Myocyte (in vitro differentiated cells): ENCODE results near the gene KRT86. TPM values are rescaled to one million over a fixed set of nuclear protein-coding genes. Genes with fewer than 3 reads are reported as not detected.
"Not testable (repeated sequence)": the region's sequence is repeated elsewhere in the genome, so short reads cannot be mapped to it uniquely, and the experiment has no call there.

Experiments
- DNase-seq: peaks from one replicate; pipeline ENCODE4 v3.0.0-alpha.2; 2012; ENCODE audit warnings: low read depth
- total RNA-seq: library from RNA; depleted of rRNA; stranded (reverse); fragments of >200 nt; gene quantifications from 2 replicates; pipeline ENCODE4 v1.2.3, GENCODE V29; 2014

KRT86 gene
- total RNA-seq, 1 donor from 2014 or later = 5.2 TPM

GRCh38 chr12:52313461-52313860 is 39.0 kb downstream of the KRT86 start:
- DNase-seq = no peak

GRCh38 chr12:52313926-52314325 is 39.5 kb downstream of the KRT86 start:
- no peak for DNase-seq

DNA sequence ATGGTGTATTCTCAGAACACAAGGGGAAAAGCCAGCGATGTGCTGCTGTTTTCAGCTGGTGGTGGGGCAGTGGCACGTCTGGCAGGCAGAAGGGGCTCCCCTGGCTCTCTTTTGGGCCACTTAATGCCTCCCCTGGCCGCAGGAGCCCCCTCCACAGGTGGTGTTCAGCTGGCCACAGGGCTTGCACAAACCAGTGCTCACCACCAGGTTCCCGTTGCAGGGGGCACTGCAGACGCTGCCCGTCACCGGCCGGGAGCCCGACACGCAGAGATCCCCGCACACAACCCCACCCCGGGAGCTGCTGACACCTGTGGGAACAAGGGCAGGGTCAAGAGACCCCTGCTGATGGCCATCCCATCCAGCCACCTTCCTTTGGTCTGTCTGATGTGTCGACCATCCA is 40.1 kb downstream of the KRT86 start:
- no peak for DNase-seq

- DNase-seq = not testable (repeated sequence)
These were observed 41.3 kb downstream of the KRT86 start for GRCh38 chr12:52315721-52316120.

DNA sequence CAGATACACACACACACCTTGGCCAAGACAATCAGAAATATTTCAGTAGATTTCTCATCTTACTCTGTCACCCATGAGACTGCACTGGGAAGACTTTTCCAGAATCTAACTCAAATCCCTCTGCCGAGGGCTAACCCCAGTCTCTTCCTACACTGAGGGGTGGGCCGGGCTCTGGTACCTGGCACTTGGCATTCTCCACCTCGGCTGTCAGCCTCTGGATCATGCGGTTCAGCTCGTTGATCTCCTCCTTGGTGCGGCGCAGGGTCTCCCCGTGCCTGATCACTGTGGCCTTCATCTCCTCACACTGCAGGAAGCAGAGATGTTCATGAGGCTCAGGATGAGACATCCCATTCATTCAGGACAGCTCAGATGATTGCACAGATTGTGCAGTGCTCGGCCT is 41.8 kb downstream of the KRT86 start:
- no peak for DNase-seq

DNA sequence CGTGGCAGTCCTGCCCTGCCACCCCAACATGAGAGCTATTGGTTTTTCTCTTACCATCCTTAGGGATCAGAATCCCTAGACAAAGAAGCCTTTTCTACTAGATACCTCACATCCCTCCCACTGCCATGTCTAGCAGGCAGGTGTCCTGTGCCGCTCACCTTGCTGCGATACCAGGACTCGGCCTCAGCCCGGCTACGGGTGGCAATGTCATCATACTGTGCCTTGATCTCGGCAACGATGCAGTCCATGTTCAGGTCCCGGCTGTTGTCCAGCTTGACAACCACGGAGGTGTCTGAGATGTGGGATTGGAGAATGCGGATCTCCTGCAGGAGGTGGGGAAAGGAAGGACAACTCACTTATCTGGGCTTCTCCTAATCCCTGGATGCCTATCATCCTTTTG is 42.3 kb downstream of the KRT86 start:
- no peak for DNase-seq

DNA sequence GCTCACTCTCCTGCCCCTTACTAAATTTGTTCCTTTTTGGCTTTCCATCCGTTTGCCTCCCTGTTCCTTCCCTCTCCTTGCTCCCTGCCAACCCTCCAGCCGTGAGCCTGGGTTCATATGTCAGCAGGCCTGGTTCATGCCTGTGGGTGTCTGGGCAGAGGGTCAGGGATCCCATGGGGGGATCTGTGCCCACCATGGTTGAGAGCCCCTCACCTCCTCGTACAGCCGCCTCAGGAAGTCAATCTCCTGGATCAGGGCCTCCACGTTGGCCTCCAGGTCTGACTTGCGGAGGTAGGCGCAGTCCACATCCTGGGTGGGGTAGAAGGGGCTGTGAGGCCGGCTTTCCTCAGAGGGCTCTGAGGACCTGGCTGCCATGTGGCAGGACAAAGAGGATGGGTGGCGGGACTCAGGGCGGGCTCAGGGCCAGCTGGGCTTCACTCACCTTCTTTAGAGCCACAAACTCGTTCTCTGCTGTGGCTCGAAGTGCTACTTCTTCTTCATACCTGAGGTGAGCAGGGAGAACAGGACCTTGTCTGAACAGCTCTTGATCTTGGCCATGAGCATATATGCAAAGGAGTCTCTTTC is 43.1 kb downstream of the KRT86 start:
- no peak for DNase-seq

GRCh38 chr12:52318241-52318990 is 44.0 kb downstream of the KRT86 start:
- DNase-seq = no peak

GRCh38 chr12:52319097-52319496 is 44.7 kb downstream of the KRT86 start:
- DNase-seq = no peak

GRCh38 chr12:52320784-52321400 is 46.4 kb downstream of the KRT86 start, which contains the start of gene KRT83:
KRT83 (minus strand) TSS chr12:52321398; CDS start chr12:52321335, 63 bp downstream.
- no peak for DNase-seq

- DNase-seq = no peak
These were observed 47.0 kb downstream of the KRT86 start for GRCh38 chr12:52321418-52321817.

DNA sequence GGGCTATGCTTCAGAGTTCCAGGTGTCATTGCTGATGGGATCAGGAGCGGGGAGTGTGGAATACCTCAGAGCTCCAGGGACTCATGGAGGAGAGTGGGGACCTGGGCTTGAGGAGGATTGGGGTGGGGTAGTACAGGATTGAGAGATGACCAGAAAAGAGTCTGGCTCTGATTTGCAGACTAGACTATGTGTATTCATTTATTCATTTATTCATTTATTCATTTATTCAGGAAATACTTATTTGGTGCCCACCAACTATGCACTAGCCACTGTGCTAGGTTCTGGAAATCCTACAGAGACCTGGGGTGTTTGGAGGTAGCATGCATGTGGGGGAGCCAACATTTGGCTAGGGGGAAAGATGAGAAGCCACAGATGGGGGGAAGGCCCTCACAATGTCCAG is 47.6 kb downstream of the KRT86 start:
- no peak for DNase-seq

DNA sequence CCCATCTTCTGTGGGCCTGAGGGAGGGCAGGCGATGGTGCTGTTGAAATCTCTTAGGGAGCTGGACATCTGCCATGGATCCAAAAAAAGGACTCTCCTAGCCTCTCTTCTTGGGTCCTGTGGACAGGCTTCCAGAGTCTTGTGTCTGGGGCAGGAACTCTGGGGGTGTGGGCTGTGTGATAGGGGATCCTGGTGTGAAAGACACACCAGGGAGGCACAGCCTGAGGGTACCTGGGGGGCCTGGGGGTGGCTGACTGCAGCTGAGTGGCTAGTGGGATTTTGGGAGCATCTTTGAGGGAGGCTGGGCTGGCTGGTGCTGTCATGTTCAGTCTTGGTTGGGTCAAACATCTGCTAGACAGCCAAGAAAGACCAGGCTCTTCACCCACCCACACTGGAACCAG is 48.6 kb downstream of the KRT86 start:
- DNase-seq = no peak

GRCh38 chr12:52323416-52324152 is 49.1 kb downstream of the KRT86 start:
- no peak for DNase-seq

DNA sequence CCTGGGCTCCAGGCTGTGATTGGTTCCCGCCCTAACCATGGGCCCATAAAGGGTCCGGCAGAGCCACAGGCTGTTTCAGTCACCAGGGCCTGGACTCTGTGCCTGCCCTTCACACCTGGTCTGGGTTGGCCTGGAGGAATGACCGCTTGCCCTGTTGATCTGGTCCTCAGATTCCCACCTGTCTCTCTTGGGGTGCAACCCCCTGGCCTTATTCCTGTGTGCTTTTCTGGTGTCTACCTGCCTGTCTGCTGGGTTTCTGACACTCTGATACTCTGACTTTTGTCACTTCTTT is 49.7 kb downstream of the KRT86 start:
- DNase-seq = no peak

GRCh38 chr12:52327052-52327829 is 52.8 kb downstream of the KRT86 start:
- peak; percentile 90 for DNase-seq

GRCh38 chr12:52327830-52328500 is 53.5 kb downstream of the KRT86 start:
- no peak for DNase-seq

DNA sequence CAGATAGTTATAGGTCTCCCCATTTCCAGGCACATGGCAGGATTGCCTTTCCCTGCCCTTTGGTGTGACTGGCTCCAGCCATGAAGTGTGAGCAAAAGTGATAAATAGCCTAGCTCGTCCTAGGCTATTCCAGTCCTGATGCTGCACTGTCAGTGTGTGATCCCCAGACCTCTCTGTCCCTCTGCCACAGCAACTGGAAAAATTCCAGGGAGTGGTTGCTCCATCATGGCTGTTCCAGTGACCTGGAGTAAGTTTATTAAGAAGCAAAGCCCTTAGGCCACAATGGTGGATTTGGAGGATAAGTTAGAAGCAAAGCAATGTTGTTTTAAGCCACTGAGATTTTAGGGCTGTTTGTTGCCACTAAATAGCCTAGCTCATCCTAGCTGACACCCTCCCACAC is 56.6 kb downstream of the KRT86 start:
- no peak for DNase-seq

GRCh38 chr12:52331833-52332232 is 57.4 kb downstream of the KRT86 start:
- DNase-seq = no peak

GRCh38 chr12:52332381-52332780 is 57.9 kb downstream of the KRT86 start:
- no peak for DNase-seq

GRCh38 chr12:52333321-52333720 is 58.9 kb downstream of the KRT86 start:
- DNase-seq = no peak
